Mucosa of stomach (tissue), 1 donor: ENCODE results near the gene C1orf210.

Source experiments
- H3K27me3 ChIP-seq: one replicate; pipeline ENCODE4 v1.7.0; 2013; ENCODE audit warnings: mild to moderate bottlenecking, low read length; ENCODE audit not compliant: control insufficient read depth, insufficient read depth
- H3K36me3 ChIP-seq: one replicate; pipeline ENCODE4 v1.7.0; 2013; ENCODE audit warnings: low read length; ENCODE audit not compliant: control insufficient read depth, insufficient read depth
- H3K4me1 ChIP-seq: one replicate; pipeline ENCODE4 v1.7.0; 2013; ENCODE audit warnings: mild to moderate bottlenecking, low read length; ENCODE audit not compliant: control insufficient read depth, insufficient read depth
- H3K4me3 ChIP-seq: one replicate; pipeline ENCODE4 v1.7.0; 2013; ENCODE audit warnings: low read length
- H3K9ac ChIP-seq: one replicate; pipeline ENCODE4 v1.7.0; 2013; ENCODE audit warnings: mild to moderate bottlenecking, low read length, moderate library complexity
- H3K9me3 ChIP-seq: one replicate; pipeline ENCODE4 v1.7.0; 2013; ENCODE audit warnings: mild to moderate bottlenecking, low read length, moderate library complexity; ENCODE audit not compliant: control insufficient read depth
- donor health status: Pancreatic carcinoma.

The C1orf210 gene

GRCh38 chr1:43308635-43309404 is 23.4 kb upstream of the C1orf210 start:
- Histone ChIP-seq H3K9ac (no peak overlapping the region), H3K4me1 (peaks cover 29% of the 10 kb centered on the region), H3K4me3 (no peak overlapping the region), H3K36me3 (no peaks in the 10 kb centered on the region), H3K27me3 (no peaks in the 10 kb centered on the region), H3K9me3 (no peaks in the 10 kb centered on the region)

GRCh38 chr1:43307458-43308158 is 22.2 kb upstream of the C1orf210 start:
- no peak overlapping the region for H3K4me3 ChIP-seq
- no peaks in the 10 kb centered on the region for H3K36me3 ChIP-seq
- H3K9me3 ChIP-seq: no peaks in the 10 kb centered on the region
- no peaks in the 10 kb centered on the region for H3K27me3 ChIP-seq
- peaks cover 33% of the 10 kb centered on the region for H3K4me1 ChIP-seq
- no peak overlapping the region for H3K9ac ChIP-seq

- no peaks in the 10 kb centered on the region for H3K27me3 ChIP-seq
- no peak overlapping the region for H3K4me3 ChIP-seq
- peaks cover 34% of the 10 kb centered on the region for H3K4me1 ChIP-seq
Observed at GRCh38 chr1:43306688-43307457, 21.5 kb upstream of the C1orf210 start.

GRCh38 chr1:43305926-43306687 is 20.7 kb upstream of the C1orf210 start:
- Histone ChIP-seq H3K4me1 (peaks cover 34% of the 10 kb centered on the region), H3K36me3 (no peaks in the 10 kb centered on the region), H3K27me3 (no peaks in the 10 kb centered on the region), H3K9ac (no peak overlapping the region), H3K4me3 (no peak overlapping the region), H3K9me3 (no peaks in the 10 kb centered on the region)

More at GRCh38 chr1:43306688-43307457, 21.5 kb upstream of the C1orf210 start:
- no peak overlapping the region for H3K9ac ChIP-seq
- no peaks in the 10 kb centered on the region for H3K36me3 ChIP-seq
- H3K9me3 ChIP-seq: no peaks in the 10 kb centered on the region

GRCh38 chr1:43305461-43305860 is 20.1 kb upstream of the C1orf210 start:
- Histone ChIP-seq H3K36me3 (no peaks in the 10 kb centered on the region), H3K4me1 (peaks cover 34% of the 10 kb centered on the region), H3K9ac (no peak overlapping the region), H3K4me3 (no peak overlapping the region), H3K27me3 (no peaks in the 10 kb centered on the region), H3K9me3 (no peaks in the 10 kb centered on the region)

GRCh38 chr1:43304771-43305300 is 19.5 kb upstream of the C1orf210 start:
- Histone ChIP-seq H3K9me3 (no peaks in the 10 kb centered on the region), H3K4me1 (peaks cover 34% of the 10 kb centered on the region), H3K36me3 (no peaks in the 10 kb centered on the region), H3K4me3 (no peak overlapping the region), H3K27me3 (no peaks in the 10 kb centered on the region), H3K9ac (no peak overlapping the region)

- Histone ChIP-seq H3K4me1 (peaks cover 34% of the 10 kb centered on the region), H3K9ac (no peak overlapping the region), H3K4me3 (no peak overlapping the region), H3K9me3 (no peaks in the 10 kb centered on the region), H3K36me3 (no peaks in the 10 kb centered on the region), H3K27me3 (no peaks in the 10 kb centered on the region)
Observed at GRCh38 chr1:43304314-43304681, 18.9 kb upstream of the C1orf210 start.

GRCh38 chr1:43303471-43304313 is 18.3 kb upstream of the C1orf210 start:
- H3K27me3 ChIP-seq: no peaks in the 10 kb centered on the region
- no peaks in the 10 kb centered on the region for H3K9me3 ChIP-seq
- H3K9ac ChIP-seq: no peak overlapping the region
- H3K36me3 ChIP-seq: no peaks in the 10 kb centered on the region
- no peak overlapping the region for H3K4me3 ChIP-seq
- H3K4me1 ChIP-seq: peaks cover 34% of the 10 kb centered on the region

GRCh38 chr1:43302721-43303470 is 17.5 kb upstream of the C1orf210 start:
- H3K4me3 ChIP-seq: no peak overlapping the region
- no peaks in the 10 kb centered on the region for H3K27me3 ChIP-seq
- H3K36me3 ChIP-seq: no peaks in the 10 kb centered on the region
- no peaks in the 10 kb centered on the region for H3K9me3 ChIP-seq
- peaks cover 34% of the 10 kb centered on the region for H3K4me1 ChIP-seq
- no peak overlapping the region for H3K9ac ChIP-seq

GRCh38 chr1:43302201-43302600 is 16.8 kb upstream of the C1orf210 start:
- Histone ChIP-seq H3K4me3 (no peak overlapping the region), H3K9ac (no peak overlapping the region)

More at GRCh38 chr1:43302201-43302600, 16.8 kb upstream of the C1orf210 start:
- no peaks in the 10 kb centered on the region for H3K27me3 ChIP-seq
- H3K4me1 ChIP-seq: peaks cover 34% of the 10 kb centered on the region
- H3K9me3 ChIP-seq: no peaks in the 10 kb centered on the region
- H3K36me3 ChIP-seq: no peaks in the 10 kb centered on the region
